Peyer's patch (tissue), 4 donors: ENCODE data around the gene PDE4D. TPM values are rescaled to one million over a fixed set of nuclear protein-coding genes. Genes with fewer than 3 reads are reported as not detected.

Experiments used
- DNase-seq, 3 donors: peaks; one replicate each; pipeline ENCODE4 v3.0.0-alpha.2; 2017 to 2019
- H3K27ac ChIP-seq, 4 donors: fragments of 200-600 bp; sonication (generic); one replicate each; pipeline ENCODE4 v1.5.1; 2016 to 2019
- H3K27me3 ChIP-seq, 2 donors: fragments of 200-600 bp; sonication (generic); one replicate each; pipeline ENCODE4 v1.5.1; 2019
- H3K36me3 ChIP-seq, 3 donors: fragments of 200-600 bp; sonication (generic); one replicate each; pipeline ENCODE4 v1.5.1; 2016 to 2019
- H3K4me1 ChIP-seq, 4 donors: fragments of 200-600 bp; sonication (generic); one replicate each; pipeline ENCODE4 v1.5.1; 2016 to 2019
- H3K4me3 ChIP-seq, 4 donors: fragments of 200-600 bp; sonication (generic); 1 replicate in 3 of 4; 2 replicates in 1 of 4; pipeline ENCODE4 v1.5.1; 2016 to 2019; ENCODE audit warnings: mild to moderate bottlenecking in 1 of 4
- H3K9me3 ChIP-seq, 4 donors: fragments of 200-600 bp; sonication (generic); one replicate each; pipeline ENCODE4 v1.5.1; 2016 to 2019; ENCODE audit warnings: mild to moderate bottlenecking in 1 of 4
- POLR2A ChIP-seq, 2 donors: fragments of 450-650 bp; IDR thresholded peaks; one replicate each; pipeline ENCODE4 v1.5.1; 2017; ENCODE audit warnings: antibody characterized with exemption in 2 of 2, mild to moderate bottlenecking in 2 of 2, moderate library complexity in 2 of 2
- total RNA-seq, 4 donors: library from RNA; depleted of rRNA; stranded (reverse); fragments of >200 nt; gene quantifications; one replicate each; pipeline ENCODE4 v1.1.0, GENCODE V29; 2016
- TF ChIP-seq, protein P1 (sequence below), 6 experiments: fragments of 450-650 bp in 4 of 6; fragments of 200-600 bp in 2 of 6; sonication (generic) in 1 of 6; IDR thresholded peaks; one replicate each; pipeline ENCODE4 v1.5.1; 2017 to 2019; ENCODE audit warnings: antibody characterized with exemption in 6 of 6, mild to moderate bottlenecking in 3 of 6, moderate library complexity in 1 of 6

Gene PDE4D
- total RNA-seq, 4 donors from 2014 or later, result 19.8 to 89.1 (median 43.9) TPM

DNA sequence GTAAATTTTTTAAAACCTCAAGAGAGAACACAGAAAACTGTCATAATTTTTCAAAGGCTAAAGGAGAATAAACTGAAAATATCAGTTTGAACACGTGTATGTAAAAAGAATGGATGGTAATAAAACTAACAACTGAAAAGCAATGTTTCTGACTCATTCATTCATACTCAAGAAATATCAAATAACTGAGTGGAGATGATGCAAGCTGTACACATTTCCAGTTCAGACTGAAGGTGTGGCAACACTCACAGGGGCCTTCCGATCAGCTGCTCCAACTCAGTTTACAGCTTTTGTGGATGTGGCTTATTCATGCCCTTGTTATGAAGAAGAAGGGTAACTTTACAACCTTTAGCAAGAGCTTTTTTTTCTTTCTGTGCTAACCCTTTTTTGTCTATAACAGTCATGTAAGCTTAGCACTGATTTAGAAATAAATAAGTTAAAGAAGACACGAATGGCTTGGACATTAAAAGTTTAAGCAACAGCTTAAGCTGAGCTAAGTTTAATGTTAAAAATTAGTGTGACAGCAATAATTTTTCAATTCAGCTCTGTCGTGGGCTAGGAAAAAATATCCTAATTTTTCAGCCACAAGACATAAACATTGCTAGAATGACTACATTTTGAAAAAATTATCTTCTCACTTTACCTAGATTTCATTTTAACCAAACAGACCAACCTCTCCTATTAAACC is 857.1 kb downstream of the PDE4D start:
- peak overlapping the region in 2 of 4 donors; percentile 17 to 27 for H3K27ac ChIP-seq
- no peaks in the 10 kb centered on the region for H3K36me3 ChIP-seq
- no peaks in the 10 kb centered on the region for H3K27me3 ChIP-seq
- TF ChIP-seq, protein P1, sequence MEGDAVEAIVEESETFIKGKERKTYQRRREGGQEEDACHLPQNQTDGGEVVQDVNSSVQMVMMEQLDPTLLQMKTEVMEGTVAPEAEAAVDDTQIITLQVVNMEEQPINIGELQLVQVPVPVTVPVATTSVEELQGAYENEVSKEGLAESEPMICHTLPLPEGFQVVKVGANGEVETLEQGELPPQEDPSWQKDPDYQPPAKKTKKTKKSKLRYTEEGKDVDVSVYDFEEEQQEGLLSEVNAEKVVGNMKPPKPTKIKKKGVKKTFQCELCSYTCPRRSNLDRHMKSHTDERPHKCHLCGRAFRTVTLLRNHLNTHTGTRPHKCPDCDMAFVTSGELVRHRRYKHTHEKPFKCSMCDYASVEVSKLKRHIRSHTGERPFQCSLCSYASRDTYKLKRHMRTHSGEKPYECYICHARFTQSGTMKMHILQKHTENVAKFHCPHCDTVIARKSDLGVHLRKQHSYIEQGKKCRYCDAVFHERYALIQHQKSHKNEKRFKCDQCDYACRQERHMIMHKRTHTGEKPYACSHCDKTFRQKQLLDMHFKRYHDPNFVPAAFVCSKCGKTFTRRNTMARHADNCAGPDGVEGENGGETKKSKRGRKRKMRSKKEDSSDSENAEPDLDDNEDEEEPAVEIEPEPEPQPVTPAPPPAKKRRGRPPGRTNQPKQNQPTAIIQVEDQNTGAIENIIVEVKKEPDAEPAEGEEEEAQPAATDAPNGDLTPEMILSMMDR (IDR thresholded peaks at IDR 0.05), result no peak
- no peak for TF ChIP-seq POLR2A (IDR thresholded peaks at IDR 0.05)
- no peak overlapping the region for H3K4me3 ChIP-seq
- peak in 1 of 3 donors; percentile 61 for DNase-seq
- no peaks in the 10 kb centered on the region for H3K9me3 ChIP-seq
- H3K4me1 ChIP-seq, result peaks cover 0 to 7% (median 0%) of the 10 kb centered on the region in 4 donors

DNA sequence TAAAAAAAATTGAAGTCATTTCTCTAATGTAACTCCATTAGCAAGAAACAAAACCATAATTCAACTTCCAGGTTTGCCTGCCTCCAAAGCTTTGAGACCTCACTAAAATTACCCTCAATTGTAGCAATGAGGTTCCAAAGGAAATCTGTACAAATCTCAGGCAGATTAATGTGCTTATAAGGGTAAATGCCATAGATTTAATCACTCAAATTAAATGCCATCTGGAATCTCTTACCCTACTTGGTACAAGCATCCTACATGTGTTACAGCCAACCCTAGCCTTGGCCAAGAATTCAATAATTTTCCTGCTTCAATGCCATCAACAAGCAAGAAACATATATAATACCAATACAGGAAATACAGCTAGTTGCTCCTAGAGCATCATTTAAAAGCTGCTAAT is 857.8 kb downstream of the PDE4D start:
- DNase-seq, result no peak
- H3K27me3 ChIP-seq, result no peaks in the 10 kb centered on the region
- peaks cover 0 to 7% (median 0%) of the 10 kb centered on the region in 4 donors for H3K4me1 ChIP-seq
- TF ChIP-seq, protein P1 (IDR thresholded peaks at IDR 0.05), result no peak
- TF ChIP-seq POLR2A (IDR thresholded peaks at IDR 0.05), result no peak
- H3K9me3 ChIP-seq, result no peaks in the 10 kb centered on the region
- H3K27ac ChIP-seq, result no peak overlapping the region
- H3K36me3 ChIP-seq, result no peaks in the 10 kb centered on the region
- H3K4me3 ChIP-seq, result peak overlapping the region in 1 of 4 donors; percentile 19

DNA sequence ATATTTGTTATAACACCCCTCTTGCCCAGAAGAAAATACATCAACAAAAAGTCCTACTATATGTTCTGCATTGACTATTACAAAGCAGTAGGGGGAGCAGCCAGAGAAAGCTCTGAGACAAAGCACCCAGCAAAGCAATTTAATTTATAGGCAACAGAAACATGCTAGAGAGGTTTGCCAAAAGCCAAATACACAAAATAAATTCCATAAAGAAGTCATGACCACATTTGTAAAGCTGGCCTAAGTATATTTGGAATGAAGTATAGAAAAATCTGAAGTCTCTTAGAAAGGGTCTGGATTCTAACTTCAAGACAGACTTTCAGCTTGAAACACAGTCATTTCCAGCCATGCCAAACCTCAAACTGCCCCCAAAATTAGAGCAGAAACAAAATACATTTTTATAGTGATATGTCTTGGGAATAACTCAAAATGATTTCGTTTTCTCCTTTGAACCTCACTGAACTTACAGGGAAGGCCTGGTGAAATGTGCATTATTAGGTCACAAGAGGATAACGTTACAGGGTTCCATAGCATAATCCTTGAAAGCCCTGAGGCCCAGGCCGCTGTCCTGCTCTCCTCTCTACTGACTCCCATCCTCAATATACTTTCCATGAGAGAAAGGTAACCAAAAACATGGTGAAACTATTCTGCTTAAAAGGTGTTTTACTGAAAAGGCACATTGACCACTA is 858.9 kb downstream of the PDE4D start:
- Histone ChIP-seq H3K4me3 (no peak overlapping the region), H3K36me3 (no peaks in the 10 kb centered on the region), H3K4me1 (peaks cover 0 to under 1% (median 0%) of the 10 kb centered on the region in 4 donors), H3K9me3 (no peaks in the 10 kb centered on the region), H3K27me3 (no peaks in the 10 kb centered on the region), H3K27ac (peak overlapping the region in 1 of 4 donors; percentile 2)
- DNase-seq, result no peak
- TF ChIP-seq POLR2A (IDR thresholded peaks at IDR 0.05), result no peak
- TF ChIP-seq, protein P1 (IDR thresholded peaks at IDR 0.05), result peak in 4 of 6 experiments; percentile 41 to 69 (median 60)

DNA sequence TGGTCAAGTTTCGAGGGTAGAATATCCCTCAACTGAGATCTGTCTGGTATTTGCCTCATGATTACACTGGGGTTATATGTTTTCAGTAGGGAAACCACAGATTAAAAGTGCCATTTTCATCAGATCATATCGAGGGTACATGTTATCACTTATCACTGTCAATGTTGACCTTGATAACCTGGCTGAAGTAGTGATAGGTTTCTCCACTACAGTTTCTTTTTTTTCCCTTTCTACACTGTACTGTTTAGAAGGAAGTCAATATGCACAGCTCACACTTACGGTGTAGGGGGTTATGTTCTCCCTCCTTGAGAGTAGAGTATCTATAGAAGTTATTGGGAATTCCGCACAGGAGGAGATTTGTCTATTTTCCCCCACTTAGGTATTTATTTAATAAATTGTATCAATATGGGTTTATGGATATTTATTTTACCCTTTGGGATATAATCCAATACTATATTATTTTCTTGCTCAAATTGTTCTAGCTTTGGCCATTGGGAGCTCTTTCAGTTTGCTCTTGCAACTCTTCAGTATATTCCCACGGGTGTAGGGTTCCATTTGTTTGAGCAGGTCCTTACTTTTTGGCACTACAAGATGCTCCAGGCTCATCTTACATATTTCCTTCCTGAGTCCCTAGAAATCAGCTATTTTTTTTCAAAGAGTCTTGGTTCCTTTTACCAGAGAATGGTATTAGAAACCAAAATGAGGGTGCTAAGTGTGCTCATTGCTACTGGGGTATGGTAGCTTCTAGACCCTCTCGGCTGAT is 866.2 kb downstream of the PDE4D start:
- Histone ChIP-seq H3K27me3 (no peaks in the 10 kb centered on the region), H3K4me1 (no peaks in the 10 kb centered on the region), H3K27ac (no peak overlapping the region), H3K36me3 (no peaks in the 10 kb centered on the region), H3K9me3 (no peaks in the 10 kb centered on the region), H3K4me3 (no peak overlapping the region)
- TF ChIP-seq, protein P1 (IDR thresholded peaks at IDR 0.05), result no peak
- no peak for TF ChIP-seq POLR2A (IDR thresholded peaks at IDR 0.05)
- no peak for DNase-seq

DNA sequence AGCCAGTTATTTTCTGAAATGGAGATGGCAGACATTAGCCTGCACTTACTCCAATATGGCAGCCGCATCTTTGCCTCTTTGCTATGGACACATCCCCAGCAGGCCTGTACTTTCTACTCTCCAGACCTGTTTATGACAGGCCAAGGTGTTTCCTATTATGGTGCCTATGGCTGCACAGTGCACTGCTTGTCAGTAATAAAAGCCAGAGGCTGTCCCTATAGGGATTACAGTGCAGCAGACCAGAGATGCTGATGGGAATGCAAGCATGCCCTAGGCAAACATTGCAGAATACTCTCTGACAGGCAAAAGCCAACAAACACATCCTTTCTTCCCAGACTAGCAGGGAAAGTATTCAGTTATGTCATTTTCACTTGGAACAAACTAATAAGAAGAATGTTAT is 867.8 kb downstream of the PDE4D start:
- no peak for TF ChIP-seq POLR2A (IDR thresholded peaks at IDR 0.05)
- TF ChIP-seq, protein P1 (IDR thresholded peaks at IDR 0.05), result no peak
- Histone ChIP-seq H3K4me1 (no peaks in the 10 kb centered on the region), H3K9me3 (no peaks in the 10 kb centered on the region), H3K27me3 (no peaks in the 10 kb centered on the region), H3K27ac (no peak overlapping the region), H3K36me3 (no peaks in the 10 kb centered on the region), H3K4me3 (no peak overlapping the region)
- DNase-seq, result no peak
